Hepatocyte (in vitro differentiated cells): ENCODE data around the gene FMOD. TPM values are rescaled to one million over a fixed set of nuclear protein-coding genes. Genes with fewer than 3 reads are reported as not detected.

Experiments
- DNase-seq: peaks from one replicate; pipeline ENCODE4 v3.0.0-alpha.2; 2016; ENCODE audit warnings: low spot score
- H2AFZ ChIP-seq: fragments of 200-600 bp; sonication (generic); 2 replicates; pipeline ENCODE4 v1.6.0; 2016; ENCODE audit warnings: antibody characterized with exemption, mild to moderate bottlenecking
- H3K27ac ChIP-seq: fragments of 200-600 bp; sonication (generic); 2 replicates; pipeline ENCODE4 v1.5.1; 2016; ENCODE audit warnings: mild to moderate bottlenecking
- H3K27me3 ChIP-seq: fragments of 200-600 bp; sonication (generic); 2 replicates; pipeline ENCODE4 v1.6.1; 2016
- H3K36me3 ChIP-seq: fragments of 200-600 bp; sonication (generic); replicated peaks from 2 replicates; pipeline ENCODE4 v1.5.1; 2016; ENCODE audit warnings: low read depth; ENCODE audit not compliant: insufficient read depth
- H3K4me1 ChIP-seq: fragments of 200-600 bp; sonication (generic); 2 replicates; pipeline ENCODE4 v1.5.1; 2016; ENCODE audit warnings: mild to moderate bottlenecking, moderate library complexity; ENCODE audit not compliant: insufficient read depth
- H3K4me2 ChIP-seq: fragments of 200-600 bp; sonication (generic); 2 replicates; pipeline ENCODE4 v1.6.0; 2016
- H3K4me3 ChIP-seq: fragments of 200-600 bp; sonication (generic); 2 replicates; pipeline ENCODE4 v1.5.1; 2016; ENCODE audit warnings: mild to moderate bottlenecking
- H3K79me2 ChIP-seq: fragments of 200-600 bp; sonication (generic); 2 replicates; pipeline ENCODE4 v1.6.0; 2017; ENCODE audit warnings: mild to moderate bottlenecking
- H3K9me2 ChIP-seq: fragments of 200-600 bp; sonication (generic); replicated peaks from 2 replicates; pipeline ENCODE4 v1.6.0; 2017; ENCODE audit warnings: mild to moderate bottlenecking; ENCODE audit not compliant: insufficient read depth
- H3K9me3 ChIP-seq: fragments of 200-600 bp; sonication (generic); 2 replicates; pipeline ENCODE4 v1.5.1; 2016; ENCODE audit warnings: low read depth, mild to moderate bottlenecking
- H4K20me1 ChIP-seq: fragments of 200-600 bp; sonication (generic); 2 replicates; pipeline ENCODE4 v1.6.0; 2016; ENCODE audit warnings: mild to moderate bottlenecking; ENCODE audit not compliant: insufficient read depth, poor library complexity, severe bottlenecking
- EZH2 ChIP-seq: fragments of 200-600 bp; sonication (generic); IDR thresholded peaks from 2 replicates; pipeline ENCODE4 v1.6.1; 2016; ENCODE audit warnings: antibody characterized with exemption, mild to moderate bottlenecking, borderline replicate concordance
- EZH2phosphoT487 ChIP-seq: fragments of 200-600 bp; sonication (generic); IDR thresholded peaks from one replicate; pipeline ENCODE4 v1.6.1; 2018; ENCODE audit warnings: antibody characterized with exemption, mild to moderate bottlenecking, low read depth, moderate library complexity; ENCODE audit not compliant: unreplicated experiment, severe bottlenecking
- WGBS: methylation state at CpG from one replicate; pipeline ENCODE4 v1.1.6; 2016; ENCODE audit warnings: low lambda C conversion rate; ENCODE audit errors: missing lambda C conversion rate; 5-methylcytosine and 5-hydroxymethylcytosine counted together
- polyA plus RNA-seq: library from polyadenylated mRNA; unstranded; fragments of >200 nt; fragmentation: Nextera tagmentation; extraction: Ambion mirVana; gene quantifications from 2 replicates; pipeline ENCODE4 v1.2.1, GENCODE V29; 2016
- total RNA-seq: library from RNA; depleted of rRNA; stranded (reverse); fragments of >200 nt; gene quantifications from 2 replicates; pipeline ENCODE4 v1.2.3, GENCODE V29; 2014
- TF ChIP-seq, protein P1 (sequence below): fragments of 200-600 bp; sonication (generic); IDR thresholded peaks from 2 replicates; pipeline ENCODE4 v1.5.1; 2016; ENCODE audit warnings: antibody characterized with exemption, mild to moderate bottlenecking; ENCODE audit not compliant: poor library complexity

FMOD gene
- total and polyA plus RNA-seq, 2 experiments from 2014 or later, result 118 to 161 TPM

DNA sequence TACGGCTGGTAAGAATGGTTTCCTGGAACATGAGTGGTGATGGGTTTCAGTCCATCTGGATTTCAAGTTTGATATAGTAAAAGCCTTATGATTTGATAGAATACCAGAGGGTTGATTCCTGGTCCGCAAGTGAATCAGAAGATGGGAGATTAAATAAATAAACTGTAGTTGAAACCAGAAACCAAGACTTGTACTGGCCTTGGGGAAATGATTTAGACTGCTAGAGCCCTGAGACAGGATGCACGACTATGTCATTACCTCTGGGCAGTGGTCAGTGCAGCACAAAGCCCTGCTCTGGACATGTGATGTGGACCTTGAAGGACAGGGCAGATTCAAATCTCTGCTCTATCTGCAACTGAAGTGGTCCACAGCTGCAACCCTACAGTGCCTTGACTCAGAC, 15.6 kb upstream of the FMOD start:
- H3K4me1 ChIP-seq, result peaks cover 10% of the 10 kb centered on the region
- 87% methylated on average over 3 of the region's 3 CpGs for WGBS
- no peak overlapping the region for H3K4me3 ChIP-seq
- TF ChIP-seq EZH2phosphoT487, result no peak
- TF ChIP-seq, protein P1, sequence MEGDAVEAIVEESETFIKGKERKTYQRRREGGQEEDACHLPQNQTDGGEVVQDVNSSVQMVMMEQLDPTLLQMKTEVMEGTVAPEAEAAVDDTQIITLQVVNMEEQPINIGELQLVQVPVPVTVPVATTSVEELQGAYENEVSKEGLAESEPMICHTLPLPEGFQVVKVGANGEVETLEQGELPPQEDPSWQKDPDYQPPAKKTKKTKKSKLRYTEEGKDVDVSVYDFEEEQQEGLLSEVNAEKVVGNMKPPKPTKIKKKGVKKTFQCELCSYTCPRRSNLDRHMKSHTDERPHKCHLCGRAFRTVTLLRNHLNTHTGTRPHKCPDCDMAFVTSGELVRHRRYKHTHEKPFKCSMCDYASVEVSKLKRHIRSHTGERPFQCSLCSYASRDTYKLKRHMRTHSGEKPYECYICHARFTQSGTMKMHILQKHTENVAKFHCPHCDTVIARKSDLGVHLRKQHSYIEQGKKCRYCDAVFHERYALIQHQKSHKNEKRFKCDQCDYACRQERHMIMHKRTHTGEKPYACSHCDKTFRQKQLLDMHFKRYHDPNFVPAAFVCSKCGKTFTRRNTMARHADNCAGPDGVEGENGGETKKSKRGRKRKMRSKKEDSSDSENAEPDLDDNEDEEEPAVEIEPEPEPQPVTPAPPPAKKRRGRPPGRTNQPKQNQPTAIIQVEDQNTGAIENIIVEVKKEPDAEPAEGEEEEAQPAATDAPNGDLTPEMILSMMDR, result no peak
- TF ChIP-seq EZH2, result no peak
- no peaks in the 10 kb centered on the region for H3K9me2 ChIP-seq
- no peak overlapping the region for H3K27ac ChIP-seq
- no peaks in the 10 kb centered on the region for H4K20me1 ChIP-seq
- H2AFZ ChIP-seq, result no peak overlapping the region
- no peaks in the 10 kb centered on the region for H3K79me2 ChIP-seq
- no peaks in the 10 kb centered on the region for H3K36me3 ChIP-seq
- H3K27me3 ChIP-seq, result no peaks in the 10 kb centered on the region
- no peaks in the 10 kb centered on the region for H3K9me3 ChIP-seq
- H3K4me2 ChIP-seq, result no peak overlapping the region
- no peak for DNase-seq

DNA sequence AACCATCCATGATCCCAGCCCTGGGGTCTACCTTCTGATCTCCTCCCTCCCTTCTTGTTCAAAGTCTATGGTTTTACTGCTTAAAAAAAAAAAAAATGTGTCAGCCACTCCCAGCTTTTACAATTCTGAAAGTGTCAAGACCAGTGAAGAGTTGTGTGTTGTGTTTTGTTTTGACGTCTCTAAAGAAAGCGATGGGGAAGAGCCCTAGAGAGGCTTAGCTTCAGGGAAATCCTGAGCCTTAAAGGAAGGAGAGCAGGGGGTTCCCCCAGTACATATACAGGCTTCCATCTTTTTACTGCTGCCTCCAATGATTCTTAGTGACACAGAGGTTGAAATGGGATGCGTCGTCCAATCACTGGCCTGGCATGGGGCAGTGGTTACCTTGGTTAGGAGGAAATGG, 13.9 kb upstream of the FMOD start:
- Histone ChIP-seq H4K20me1 (no peaks in the 10 kb centered on the region), H3K9me3 (no peaks in the 10 kb centered on the region), H3K27ac (peak overlapping the region; percentile 74), H3K4me3 (no peak overlapping the region), H3K36me3 (no peaks in the 10 kb centered on the region), H3K9me2 (no peaks in the 10 kb centered on the region), H2AFZ (no peak overlapping the region), H3K27me3 (no peaks in the 10 kb centered on the region), H3K4me2 (peak overlapping the region; percentile 19), H3K79me2 (no peaks in the 10 kb centered on the region), H3K4me1 (peaks cover 19% of the 10 kb centered on the region)
- 40% methylated on average over 4 of the region's 4 CpGs for WGBS
- DNase-seq, result peak; percentile 42
- no peak for TF ChIP-seq EZH2phosphoT487
- no peak for TF ChIP-seq EZH2
- TF ChIP-seq, protein P1, result no peak

DNA sequence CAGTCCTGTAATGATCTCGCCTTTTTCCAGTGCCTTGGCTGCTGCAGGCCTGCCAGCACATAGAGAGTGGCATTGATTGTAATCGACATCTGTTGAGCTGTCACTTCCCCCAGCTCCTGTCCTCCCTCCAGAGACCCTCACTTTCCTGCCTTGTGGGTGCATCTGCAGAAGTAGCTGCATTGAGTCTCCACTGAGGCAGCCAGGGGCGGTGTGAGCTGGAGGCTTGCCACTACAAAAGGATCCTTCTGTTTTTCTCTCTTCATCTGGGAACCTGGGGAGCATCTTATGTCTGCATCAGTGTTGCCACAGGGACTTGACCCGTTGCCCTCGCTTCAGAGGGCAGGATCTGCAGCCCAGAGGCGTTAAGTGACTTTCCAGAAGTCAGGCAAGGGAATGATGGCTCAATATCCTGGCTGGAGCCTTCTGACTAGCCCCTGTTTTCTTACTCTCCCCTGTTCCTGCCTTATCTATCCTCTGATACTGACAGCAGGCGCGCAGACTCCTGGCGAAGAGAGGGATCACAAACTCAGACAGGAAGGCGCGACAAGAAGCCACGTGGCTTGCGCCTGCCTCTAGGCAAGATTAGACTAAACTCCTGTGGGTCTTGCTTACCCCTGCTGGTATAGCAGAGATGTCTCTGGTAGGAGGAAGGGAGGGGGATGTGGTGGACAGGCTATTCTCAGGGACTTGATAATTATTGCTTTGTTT, 13.3 kb upstream of the FMOD start:
- Histone ChIP-seq H3K4me1 (peaks cover 24% of the 10 kb centered on the region), H4K20me1 (no peaks in the 10 kb centered on the region), H3K4me2 (peak overlapping the region; percentile 19), H3K79me2 (no peaks in the 10 kb centered on the region), H3K4me3 (no peak overlapping the region), H3K36me3 (no peaks in the 10 kb centered on the region), H3K27me3 (no peaks in the 10 kb centered on the region), H3K27ac (peak overlapping the region; percentile 74), H3K9me2 (no peaks in the 10 kb centered on the region), H2AFZ (no peak overlapping the region), H3K9me3 (no peaks in the 10 kb centered on the region)
- 15% methylated on average over 13 of the region's 13 CpGs for WGBS
- TF ChIP-seq EZH2phosphoT487 (no peak), EZH2 (no peak)
- TF ChIP-seq, protein P1, result no peak
- DNase-seq, result peak; percentile 83

DNA sequence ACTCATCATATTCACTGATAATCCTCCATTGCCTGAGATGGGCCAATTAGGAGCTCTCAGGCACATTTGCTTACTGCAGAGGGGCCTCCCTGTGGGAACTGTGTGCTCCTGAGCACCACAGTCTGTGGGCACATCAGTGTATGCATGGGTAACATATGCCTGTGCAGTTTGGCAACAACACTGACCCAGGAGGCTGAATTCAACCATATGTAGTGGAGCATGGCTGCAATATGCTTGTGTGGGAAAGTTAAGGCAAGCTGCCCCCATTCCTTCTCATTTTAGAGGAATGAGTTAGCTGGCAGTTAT, 11.8 kb upstream of the FMOD start:
- Histone ChIP-seq H3K27me3 (no peaks in the 10 kb centered on the region), H3K36me3 (no peaks in the 10 kb centered on the region), H3K79me2 (no peaks in the 10 kb centered on the region), H3K4me2 (no peak overlapping the region), H3K27ac (no peak overlapping the region), H2AFZ (no peak overlapping the region), H3K4me3 (no peak overlapping the region), H3K9me3 (no peaks in the 10 kb centered on the region), H3K9me2 (no peaks in the 10 kb centered on the region), H4K20me1 (no peaks in the 10 kb centered on the region), H3K4me1 (peaks cover 27% of the 10 kb centered on the region)
- no peak for DNase-seq
- TF ChIP-seq EZH2, result no peak
- TF ChIP-seq EZH2phosphoT487, result no peak
- TF ChIP-seq, protein P1, result no peak
